SK-N-SH (cell line): ENCODE data around the gene ANO2. TPM values are rescaled to one million over a fixed set of nuclear protein-coding genes. Genes with fewer than 3 reads are reported as not detected.

ENCODE experiments used
- CTCF ChIA-PET: fragments of 300-600, 350-600 bp; formaldehyde crosslinking; extraction: SDS; loops from one replicate; lab custom pipeline; 2021; lab: Yijun Ruan, JAX
- POLR2A ChIA-PET: fragments of 350-600 bp; sonication (Branson Sonifier 250); formaldehyde crosslinking; extraction: SDS; loops from one replicate; lab custom pipeline; 2020; ENCODE audit warnings: antibody characterized with exemption, inconsistent platforms; lab: Yijun Ruan, JAX
- DNase-seq: peaks from one replicate; pipeline ENCODE4 v3.0.0; 2012
- H2AFZ ChIP-seq: fragments of 200-600 bp; sonication (generic); 2 replicates; pipeline ENCODE4 v1.8.1; 2016; ENCODE audit warnings: antibody characterized with exemption, mild to moderate bottlenecking, low read depth
- H3F3A ChIP-seq: fragments of 200-600 bp; sonication (generic); replicated peaks from 2 replicates; pipeline ENCODE3; 2016; ENCODE audit warnings: antibody characterized with exemption, mild to moderate bottlenecking; ENCODE audit not compliant: insufficient read depth
- H3K27ac ChIP-seq, 2 experiments: fragments of 200-500 bp in 1 of 2; fragments of 200-600 bp in 1 of 2; sonication (Bioruptor generic) in 1 of 2; sonication (generic), shearing (Covaris generic) in 1 of 2; 2 replicates each; pipeline versions ENCODE4 v1.5.1 to v1.6.1; 2014 to 2016; ENCODE audit warnings: low read depth in 2 of 2, inconsistent platforms in 1 of 2, low read length in 1 of 2, mild to moderate bottlenecking in 1 of 2, mixed read lengths in 1 of 2
- H3K27me3 ChIP-seq: fragments of 200-600 bp; sonication (generic), shearing (Covaris generic); 2 replicates; pipeline ENCODE4 v1.6.1; 2016; ENCODE audit warnings: mixed run types; ENCODE audit not compliant: insufficient read depth
- H3K36me3 ChIP-seq, 2 experiments: fragments of 200-500 bp in 1 of 2; fragments of 200-600 bp in 1 of 2; sonication (Bioruptor generic) in 1 of 2; sonication (generic) in 1 of 2; replicated peaks in 1 of 2; 2 replicates each; pipeline versions ENCODE3 to v1.5.1; 2014 to 2016; ENCODE audit warnings: low read length in 1 of 2, mild to moderate bottlenecking in 1 of 2; ENCODE audit not compliant: insufficient read depth in 2 of 2, control insufficient read depth in 1 of 2
- H3K4me1 ChIP-seq, 2 experiments: fragments of 200-500 bp in 1 of 2; fragments of 200-600 bp in 1 of 2; sonication (Bioruptor generic) in 1 of 2; sonication (generic), shearing (Covaris generic) in 1 of 2; 2 replicates each; pipeline versions ENCODE4 v1.5.1 to v1.6.1; 2014 to 2016; ENCODE audit warnings: low read depth in 1 of 2, low read length in 1 of 2, mixed run types in 1 of 2; ENCODE audit not compliant: insufficient read depth in 2 of 2, control insufficient read depth in 1 of 2
- H3K4me2 ChIP-seq: fragments of 200-600 bp; sonication (generic), shearing (Covaris generic); 2 replicates; pipeline ENCODE4 v1.6.1; 2017; ENCODE audit warnings: mixed run types
- H3K4me3 ChIP-seq, 2 experiments: fragments of 200-500 bp in 1 of 2; fragments of 200-600 bp in 1 of 2; sonication (Bioruptor generic) in 1 of 2; sonication (generic), shearing (Covaris generic) in 1 of 2; 2 replicates each; pipeline versions ENCODE4 v1.5.1 to v1.8.1; 2014 to 2016; ENCODE audit warnings: low read depth in 2 of 2, inconsistent platforms in 1 of 2, low read length in 1 of 2, mild to moderate bottlenecking in 1 of 2, mixed read lengths in 1 of 2, moderate library complexity in 1 of 2
- H3K79me2 ChIP-seq: fragments of 200-600 bp; sonication (generic); 2 replicates; pipeline ENCODE4 v1.8.1; 2017; ENCODE audit warnings: mild to moderate bottlenecking; ENCODE audit not compliant: insufficient read depth
- H3K9ac ChIP-seq: fragments of 200-600 bp; sonication (generic); 2 replicates; pipeline ENCODE4 v1.6.1; 2017; ENCODE audit warnings: mixed run types
- H3K9me2 ChIP-seq: fragments of 200-600 bp; sonication (generic); 2 replicates; pipeline ENCODE4 v1.6.1; 2017; ENCODE audit warnings: mixed run types
- H3K9me3 ChIP-seq: fragments of 200-600 bp; sonication (generic); 2 replicates; pipeline ENCODE4 v1.6.1; 2017; ENCODE audit warnings: mixed run types, mild to moderate bottlenecking, moderate library complexity
- H4K20me1 ChIP-seq: fragments of 200-600 bp; sonication (generic); 2 replicates; pipeline ENCODE4 v1.6.1; 2017; ENCODE audit warnings: mild to moderate bottlenecking, mixed run types; ENCODE audit not compliant: insufficient read depth
- GABPA ChIP-seq: IDR thresholded peaks from 2 replicates; pipeline ENCODE4 v1.4.0; 2012; ENCODE audit warnings: low read depth, mild to moderate bottlenecking
- GATA2 ChIP-seq: sonication (generic); formaldehyde crosslinking; IDR thresholded peaks from 2 replicates; pipeline ENCODE4 v1.5.0; 2020; ENCODE audit warnings: mild to moderate bottlenecking, missing genetic modification reagents
- NFIC ChIP-seq: IDR thresholded peaks from 2 replicates; pipeline ENCODE4 v1.4.0; 2012; ENCODE audit warnings: borderline replicate concordance
- POLR2AphosphoS5 ChIP-seq: IDR thresholded peaks from 2 replicates; pipeline ENCODE4 v1.6.1; 2012; ENCODE audit warnings: low read depth, low read length
- RAD21 ChIP-seq: IDR thresholded peaks from 2 replicates; pipeline ENCODE4 v1.6.1; 2012; ENCODE audit warnings: mild to moderate bottlenecking, low read length
- RFX5 ChIP-seq: IDR thresholded peaks from 2 replicates; pipeline ENCODE4 v1.6.1; 2012; ENCODE audit warnings: mild to moderate bottlenecking, improper control_type of control experiment, low read length
- SIN3A ChIP-seq: IDR thresholded peaks from 2 replicates; pipeline ENCODE4 v1.6.1; 2012; ENCODE audit warnings: low read depth, mild to moderate bottlenecking, low read length, moderate library complexity, borderline replicate concordance
- SMC3 ChIP-seq: IDR thresholded peaks from 2 replicates; pipeline ENCODE4 v1.6.1; 2012; ENCODE audit warnings: low read depth, low read length, improper control_type of control experiment
- TCF12 ChIP-seq: IDR thresholded peaks from 2 replicates; pipeline ENCODE4 v1.4.0; 2012
- TEAD4 ChIP-seq: IDR thresholded peaks from 2 replicates; pipeline ENCODE4 v1.4.0; 2012; ENCODE audit warnings: mild to moderate bottlenecking, borderline replicate concordance; ENCODE audit not compliant: insufficient read depth
- YY1 ChIP-seq: IDR thresholded peaks from 2 replicates; pipeline ENCODE4 v1.4.0; 2012; ENCODE audit warnings: low read depth, mild to moderate bottlenecking
- WGBS: methylation state at CpG from one replicate; pipeline ENCODE4 v1.1.6; 2017; ENCODE audit warnings: low lambda C conversion rate; 5-methylcytosine and 5-hydroxymethylcytosine counted together
- polyA plus RNA-seq, 3 experiments: library from polyadenylated mRNA; depleted of rRNA; stranded (reverse); fragments of >200 nt; gene quantifications; 2 replicates each; pipeline ENCODE4 v1.2.3, GENCODE V29; 2012
- TF ChIP-seq, protein P1 (sequence below): IDR thresholded peaks from 2 replicates; pipeline ENCODE4 v1.6.1; 2012; ENCODE audit warnings: mild to moderate bottlenecking, low read depth, low read length, moderate library complexity
- TF ChIP-seq, protein P2 (sequence below): IDR thresholded peaks from 2 replicates; pipeline ENCODE4 v1.4.0; 2012; ENCODE audit warnings: low read depth, borderline replicate concordance
- TF ChIP-seq, protein P3 (sequence below): fragments of 200-600 bp; sonication (generic); IDR thresholded peaks from 2 replicates; pipeline ENCODE4 v1.6.1; 2017; ENCODE audit warnings: antibody characterized with exemption, mild to moderate bottlenecking, moderate library complexity
- TF ChIP-seq, protein P4 (sequence below): IDR thresholded peaks from 2 replicates; pipeline ENCODE4; 2012
- TF ChIP-seq, protein P5 (sequence below): fragments of 150-350 bp; IDR thresholded peaks from 2 replicates; pipeline ENCODE4 v1.6.1; 2017; ENCODE audit warnings: antibody characterized with exemption, low read length, low read depth, borderline replicate concordance

The ANO2 gene
- polyA plus RNA-seq, 1 of the 3 experiments (the other 2 are of a cell fraction), result not detected

- TF ChIP-seq, protein P1, sequence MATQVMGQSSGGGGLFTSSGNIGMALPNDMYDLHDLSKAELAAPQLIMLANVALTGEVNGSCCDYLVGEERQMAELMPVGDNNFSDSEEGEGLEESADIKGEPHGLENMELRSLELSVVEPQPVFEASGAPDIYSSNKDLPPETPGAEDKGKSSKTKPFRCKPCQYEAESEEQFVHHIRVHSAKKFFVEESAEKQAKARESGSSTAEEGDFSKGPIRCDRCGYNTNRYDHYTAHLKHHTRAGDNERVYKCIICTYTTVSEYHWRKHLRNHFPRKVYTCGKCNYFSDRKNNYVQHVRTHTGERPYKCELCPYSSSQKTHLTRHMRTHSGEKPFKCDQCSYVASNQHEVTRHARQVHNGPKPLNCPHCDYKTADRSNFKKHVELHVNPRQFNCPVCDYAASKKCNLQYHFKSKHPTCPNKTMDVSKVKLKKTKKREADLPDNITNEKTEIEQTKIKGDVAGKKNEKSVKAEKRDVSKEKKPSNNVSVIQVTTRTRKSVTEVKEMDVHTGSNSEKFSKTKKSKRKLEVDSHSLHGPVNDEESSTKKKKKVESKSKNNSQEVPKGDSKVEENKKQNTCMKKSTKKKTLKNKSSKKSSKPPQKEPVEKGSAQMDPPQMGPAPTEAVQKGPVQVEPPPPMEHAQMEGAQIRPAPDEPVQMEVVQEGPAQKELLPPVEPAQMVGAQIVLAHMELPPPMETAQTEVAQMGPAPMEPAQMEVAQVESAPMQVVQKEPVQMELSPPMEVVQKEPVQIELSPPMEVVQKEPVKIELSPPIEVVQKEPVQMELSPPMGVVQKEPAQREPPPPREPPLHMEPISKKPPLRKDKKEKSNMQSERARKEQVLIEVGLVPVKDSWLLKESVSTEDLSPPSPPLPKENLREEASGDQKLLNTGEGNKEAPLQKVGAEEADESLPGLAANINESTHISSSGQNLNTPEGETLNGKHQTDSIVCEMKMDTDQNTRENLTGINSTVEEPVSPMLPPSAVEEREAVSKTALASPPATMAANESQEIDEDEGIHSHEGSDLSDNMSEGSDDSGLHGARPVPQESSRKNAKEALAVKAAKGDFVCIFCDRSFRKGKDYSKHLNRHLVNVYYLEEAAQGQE, result no peak
- TF ChIP-seq NFIC (no peak), GABPA (no peak), TCF12 (no peak)
These were observed 230.0 kb downstream of the ANO2 start (continued) for GRCh38 chr12:5715021-5715420.

GRCh38 chr12:5713599-5714081, 231.4 kb downstream of the ANO2 start:
- Histone ChIP-seq H3K4me2 (no peak overlapping the region), H4K20me1 (no peaks in the 10 kb centered on the region), H3K4me3 (no peak overlapping the region), H3K27me3 (peaks cover 30% of the 10 kb centered on the region; the same call in 1 of the 2 replicates), H3K27ac (no peak overlapping the region), H3K9me2 (no peaks in the 10 kb centered on the region), H3K36me3 (no peaks in the 10 kb centered on the region), H3K9me3 (no peaks in the 10 kb centered on the region), H3F3A (no peaks in the 10 kb centered on the region), H3K79me2 (no peaks in the 10 kb centered on the region), H2AFZ (no peak overlapping the region), H3K9ac (no peak overlapping the region), H3K4me1 (no peaks in the 10 kb centered on the region)
- DNase-seq, result no peak
- POLR2A ChIA-PET, result no interaction called here
- WGBS, result 4% methylated on average over 6 of the region's 6 CpGs
- TF ChIP-seq RAD21, result no peak
- CTCF ChIA-PET, result interaction anchor here (1.4 kb wide), 1 partner anchor 36 kb away, joined by 4 read pairs; no protein-coding TSS in a partner anchor

- POLR2A ChIA-PET, result no interaction called here
- H3K36me3 ChIP-seq, result no peaks in the 10 kb centered on the region
- H3K79me2 ChIP-seq, result no peaks in the 10 kb centered on the region
- H3K4me2 ChIP-seq, result no peak overlapping the region
- H3K9me3 ChIP-seq, result no peaks in the 10 kb centered on the region
- H4K20me1 ChIP-seq, result no peaks in the 10 kb centered on the region
- H3K9ac ChIP-seq, result no peak overlapping the region
- 29% methylated on average over 1 of the region's 1 CpG for WGBS
- no peaks in the 10 kb centered on the region for H3F3A ChIP-seq
- no peak overlapping the region for H3K4me3 ChIP-seq
- CTCF ChIA-PET, result no interaction called here
- H3K9me2 ChIP-seq, result no peaks in the 10 kb centered on the region
- H2AFZ ChIP-seq, result no peak overlapping the region
- no peak overlapping the region for H3K27ac ChIP-seq
- peaks cover 42% of the 10 kb centered on the region; the same call in 1 of the 2 replicates for H3K27me3 ChIP-seq
- no peak for DNase-seq
- no peaks in the 10 kb centered on the region for H3K4me1 ChIP-seq
- TF ChIP-seq SMC3, result no peak
- TF ChIP-seq TEAD4, result no peak
- TF ChIP-seq, protein P2, sequence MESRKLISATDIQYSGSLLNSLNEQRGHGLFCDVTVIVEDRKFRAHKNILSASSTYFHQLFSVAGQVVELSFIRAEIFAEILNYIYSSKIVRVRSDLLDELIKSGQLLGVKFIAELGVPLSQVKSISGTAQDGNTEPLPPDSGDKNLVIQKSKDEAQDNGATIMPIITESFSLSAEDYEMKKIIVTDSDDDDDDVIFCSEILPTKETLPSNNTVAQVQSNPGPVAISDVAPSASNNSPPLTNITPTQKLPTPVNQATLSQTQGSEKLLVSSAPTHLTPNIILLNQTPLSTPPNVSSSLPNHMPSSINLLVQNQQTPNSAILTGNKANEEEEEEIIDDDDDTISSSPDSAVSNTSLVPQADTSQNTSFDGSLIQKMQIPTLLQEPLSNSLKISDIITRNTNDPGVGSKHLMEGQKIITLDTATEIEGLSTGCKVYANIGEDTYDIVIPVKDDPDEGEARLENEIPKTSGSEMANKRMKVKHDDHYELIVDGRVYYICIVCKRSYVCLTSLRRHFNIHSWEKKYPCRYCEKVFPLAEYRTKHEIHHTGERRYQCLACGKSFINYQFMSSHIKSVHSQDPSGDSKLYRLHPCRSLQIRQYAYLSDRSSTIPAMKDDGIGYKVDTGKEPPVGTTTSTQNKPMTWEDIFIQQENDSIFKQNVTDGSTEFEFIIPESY, result no peak
- TF ChIP-seq RFX5, result no peak
- TF ChIP-seq, protein P3, sequence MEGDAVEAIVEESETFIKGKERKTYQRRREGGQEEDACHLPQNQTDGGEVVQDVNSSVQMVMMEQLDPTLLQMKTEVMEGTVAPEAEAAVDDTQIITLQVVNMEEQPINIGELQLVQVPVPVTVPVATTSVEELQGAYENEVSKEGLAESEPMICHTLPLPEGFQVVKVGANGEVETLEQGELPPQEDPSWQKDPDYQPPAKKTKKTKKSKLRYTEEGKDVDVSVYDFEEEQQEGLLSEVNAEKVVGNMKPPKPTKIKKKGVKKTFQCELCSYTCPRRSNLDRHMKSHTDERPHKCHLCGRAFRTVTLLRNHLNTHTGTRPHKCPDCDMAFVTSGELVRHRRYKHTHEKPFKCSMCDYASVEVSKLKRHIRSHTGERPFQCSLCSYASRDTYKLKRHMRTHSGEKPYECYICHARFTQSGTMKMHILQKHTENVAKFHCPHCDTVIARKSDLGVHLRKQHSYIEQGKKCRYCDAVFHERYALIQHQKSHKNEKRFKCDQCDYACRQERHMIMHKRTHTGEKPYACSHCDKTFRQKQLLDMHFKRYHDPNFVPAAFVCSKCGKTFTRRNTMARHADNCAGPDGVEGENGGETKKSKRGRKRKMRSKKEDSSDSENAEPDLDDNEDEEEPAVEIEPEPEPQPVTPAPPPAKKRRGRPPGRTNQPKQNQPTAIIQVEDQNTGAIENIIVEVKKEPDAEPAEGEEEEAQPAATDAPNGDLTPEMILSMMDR, result no peak
- no peak for TF ChIP-seq SIN3A
- no peak for TF ChIP-seq GATA2
- TF ChIP-seq, protein P4, sequence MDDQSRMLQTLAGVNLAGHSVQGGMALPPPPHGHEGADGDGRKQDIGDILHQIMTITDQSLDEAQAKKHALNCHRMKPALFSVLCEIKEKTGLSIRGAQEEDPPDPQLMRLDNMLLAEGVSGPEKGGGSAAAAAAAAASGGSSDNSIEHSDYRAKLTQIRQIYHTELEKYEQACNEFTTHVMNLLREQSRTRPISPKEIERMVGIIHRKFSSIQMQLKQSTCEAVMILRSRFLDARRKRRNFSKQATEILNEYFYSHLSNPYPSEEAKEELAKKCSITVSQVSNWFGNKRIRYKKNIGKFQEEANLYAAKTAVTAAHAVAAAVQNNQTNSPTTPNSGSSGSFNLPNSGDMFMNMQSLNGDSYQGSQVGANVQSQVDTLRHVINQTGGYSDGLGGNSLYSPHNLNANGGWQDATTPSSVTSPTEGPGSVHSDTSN, result no peak
- no peak for TF ChIP-seq YY1
- TF ChIP-seq, protein P5, sequence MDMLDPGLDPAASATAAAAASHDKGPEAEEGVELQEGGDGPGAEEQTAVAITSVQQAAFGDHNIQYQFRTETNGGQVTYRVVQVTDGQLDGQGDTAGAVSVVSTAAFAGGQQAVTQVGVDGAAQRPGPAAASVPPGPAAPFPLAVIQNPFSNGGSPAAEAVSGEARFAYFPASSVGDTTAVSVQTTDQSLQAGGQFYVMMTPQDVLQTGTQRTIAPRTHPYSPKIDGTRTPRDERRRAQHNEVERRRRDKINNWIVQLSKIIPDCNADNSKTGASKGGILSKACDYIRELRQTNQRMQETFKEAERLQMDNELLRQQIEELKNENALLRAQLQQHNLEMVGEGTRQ, result no peak
- TF ChIP-seq POLR2AphosphoS5, result no peak
These were observed 234.7 kb downstream of the ANO2 start for GRCh38 chr12:5710260-5710878.
